Heart left ventricle (tissue), 13 donors: ENCODE measurements around the gene TLE4.

Source experiments
- POLR2A ChIP-seq, 2 donors: fragments of 450-650 bp; IDR thresholded peaks; one replicate each; pipeline ENCODE4 v1.6.1; 2017; ENCODE audit warnings: antibody characterized with exemption in 2 of 2, mild to moderate bottlenecking in 2 of 2, moderate library complexity in 2 of 2
- TF ChIP-seq, protein P1 (sequence below), 12 donors: fragments of 200-600 bp; sonication (generic) in 4 of 12; IDR thresholded peaks; one replicate each; pipeline versions ENCODE4 v1.5.0 to v1.8.0; 2018 to 2022; ENCODE audit warnings: antibody characterized with exemption in 12 of 12, mild to moderate bottlenecking in 5 of 12
- donor health status: ischemic (EF 13 %, LVEDD 7.1; RV severe dilation, severe dysfunction).
- donor health status: DM: no; HTN: yes; CAD: no.
- donor health status: DM: no; HTN: no; CAD: no.
- donor health status: ischemic (EF 25% LVEDD 6.9; RV normal size, moderate dysfunction).
- donor health status: ischemic (EF 25% LVEDD 5.7; RV mildly dilated, moderate dysfunction).
- donor health status: ischemic (EF 35%, LVEDD 5.7; RV mildly dilated, moderate dysfunction).
- donor health status: nonischemic (EF 11% LVEDD 7.7; RV severe dilation, severe dysfunction).
- donor health status: DM: yes; HTN: yes; CAD: no.
- donor health status: PGD.
- donor health status: ischemic (EF 29% LVEDD 5.4; RV normal size, mild dysfunction).
- donor health status: nonischemic (EF 23%, LVEDD 6.1; RV moderate dilation, normal function).

DNA sequence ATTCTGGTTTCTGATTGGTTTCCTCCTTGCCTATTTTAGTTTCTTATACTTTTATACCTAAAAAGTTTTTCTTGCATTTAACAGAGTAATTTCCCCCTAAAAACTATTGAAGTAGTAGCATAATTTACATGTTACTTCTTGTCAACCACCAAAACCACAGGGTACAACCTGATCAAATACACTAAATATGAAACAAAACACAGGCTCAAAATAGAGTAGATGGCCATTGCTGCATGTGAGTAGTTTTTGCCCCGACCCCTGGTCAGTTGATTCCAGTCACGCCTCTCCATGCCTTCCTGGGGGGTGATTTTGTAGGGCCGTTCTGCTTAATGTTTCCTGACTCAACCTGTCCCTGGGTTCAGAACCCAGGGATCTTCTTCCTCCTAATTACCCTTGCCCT lies 101.8 kb downstream of the TLE4 start:
- TF ChIP-seq POLR2A (IDR thresholded peaks at IDR 0.05) = no peak
- TF ChIP-seq, protein P1, sequence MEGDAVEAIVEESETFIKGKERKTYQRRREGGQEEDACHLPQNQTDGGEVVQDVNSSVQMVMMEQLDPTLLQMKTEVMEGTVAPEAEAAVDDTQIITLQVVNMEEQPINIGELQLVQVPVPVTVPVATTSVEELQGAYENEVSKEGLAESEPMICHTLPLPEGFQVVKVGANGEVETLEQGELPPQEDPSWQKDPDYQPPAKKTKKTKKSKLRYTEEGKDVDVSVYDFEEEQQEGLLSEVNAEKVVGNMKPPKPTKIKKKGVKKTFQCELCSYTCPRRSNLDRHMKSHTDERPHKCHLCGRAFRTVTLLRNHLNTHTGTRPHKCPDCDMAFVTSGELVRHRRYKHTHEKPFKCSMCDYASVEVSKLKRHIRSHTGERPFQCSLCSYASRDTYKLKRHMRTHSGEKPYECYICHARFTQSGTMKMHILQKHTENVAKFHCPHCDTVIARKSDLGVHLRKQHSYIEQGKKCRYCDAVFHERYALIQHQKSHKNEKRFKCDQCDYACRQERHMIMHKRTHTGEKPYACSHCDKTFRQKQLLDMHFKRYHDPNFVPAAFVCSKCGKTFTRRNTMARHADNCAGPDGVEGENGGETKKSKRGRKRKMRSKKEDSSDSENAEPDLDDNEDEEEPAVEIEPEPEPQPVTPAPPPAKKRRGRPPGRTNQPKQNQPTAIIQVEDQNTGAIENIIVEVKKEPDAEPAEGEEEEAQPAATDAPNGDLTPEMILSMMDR (IDR thresholded peaks at IDR 0.05) = no peak
